HCT116 (cell line): ENCODE results near the gene SLC13A3.

Experiments used
- EGR1 ChIP-seq: IDR thresholded peaks from 2 replicates; pipeline ENCODE4 v1.6.1; 2012; ENCODE audit warnings: low read depth
- EZH2 ChIP-seq: fragments of 200-600 bp; sonication (generic); IDR thresholded peaks from 2 replicates; pipeline ENCODE4 v1.6.1; 2017; ENCODE audit warnings: antibody characterized with exemption, mixed run types
- JUND ChIP-seq: IDR thresholded peaks from 2 replicates; pipeline ENCODE4 v1.6.1; 2012
- TF ChIP-seq, protein P1 (sequence below), 3 experiments: fragments of 200-600 bp in 1 of 3; sonication (generic) in 1 of 3; IDR thresholded peaks in 2 of 3; conservative IDR thresholded peaks in 1 of 3; 2 replicates each; pipeline ENCODE4 v1.5.1; 2012 to 2017; ENCODE audit warnings: low read depth in 2 of 3, low read length in 2 of 3, antibody characterized with exemption in 1 of 3, borderline replicate concordance in 1 of 3, control low read depth in 1 of 3, mild to moderate bottlenecking in 1 of 3, mixed read lengths in 1 of 3, mixed run types in 1 of 3, moderate library complexity in 1 of 3; ENCODE audit not compliant: insufficient read depth in 1 of 3

DNA sequence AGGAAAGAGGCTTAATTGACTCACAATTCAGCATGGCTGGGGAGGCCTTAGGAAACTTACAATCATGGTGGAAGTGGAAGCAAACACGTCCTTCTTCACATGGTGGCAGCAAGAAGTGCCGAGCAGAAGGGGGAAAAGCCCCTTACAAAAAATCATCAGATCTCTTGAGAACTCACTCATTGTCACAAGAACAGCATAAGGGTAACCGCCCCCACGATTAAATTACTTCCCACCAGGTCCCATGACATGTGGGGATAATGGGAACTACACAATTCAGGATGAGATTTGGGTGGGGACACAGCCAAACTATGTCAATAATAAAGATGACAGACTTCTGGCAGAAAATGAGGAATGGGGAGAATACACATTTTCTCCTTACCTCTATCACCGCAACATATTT lies 80.3 kb downstream of the SLC13A3 start:
- TF ChIP-seq, protein P1, sequence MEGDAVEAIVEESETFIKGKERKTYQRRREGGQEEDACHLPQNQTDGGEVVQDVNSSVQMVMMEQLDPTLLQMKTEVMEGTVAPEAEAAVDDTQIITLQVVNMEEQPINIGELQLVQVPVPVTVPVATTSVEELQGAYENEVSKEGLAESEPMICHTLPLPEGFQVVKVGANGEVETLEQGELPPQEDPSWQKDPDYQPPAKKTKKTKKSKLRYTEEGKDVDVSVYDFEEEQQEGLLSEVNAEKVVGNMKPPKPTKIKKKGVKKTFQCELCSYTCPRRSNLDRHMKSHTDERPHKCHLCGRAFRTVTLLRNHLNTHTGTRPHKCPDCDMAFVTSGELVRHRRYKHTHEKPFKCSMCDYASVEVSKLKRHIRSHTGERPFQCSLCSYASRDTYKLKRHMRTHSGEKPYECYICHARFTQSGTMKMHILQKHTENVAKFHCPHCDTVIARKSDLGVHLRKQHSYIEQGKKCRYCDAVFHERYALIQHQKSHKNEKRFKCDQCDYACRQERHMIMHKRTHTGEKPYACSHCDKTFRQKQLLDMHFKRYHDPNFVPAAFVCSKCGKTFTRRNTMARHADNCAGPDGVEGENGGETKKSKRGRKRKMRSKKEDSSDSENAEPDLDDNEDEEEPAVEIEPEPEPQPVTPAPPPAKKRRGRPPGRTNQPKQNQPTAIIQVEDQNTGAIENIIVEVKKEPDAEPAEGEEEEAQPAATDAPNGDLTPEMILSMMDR (IDR thresholded peaks at IDR 0.05 in 2 of 3, conservative IDR thresholded peaks at IDR 0.05 in 1 of 3; ENCODE audit: borderline replicate concordance in 1 of 3, insufficient read depth in 1 of 3, low read depth in 2 of 3, low read length in 2 of 3) = no peak
- TF ChIP-seq EZH2 = no peak
- no peak for TF ChIP-seq EGR1
- no peak for TF ChIP-seq JUND
